ENCODE results near the gene NAPA.

- no peak for TF ChIP-seq CTCF (IDR thresholded peaks at IDR 0.05)
- TF ChIP-seq POLR2A (IDR thresholded peaks at IDR 0.05), result no peak
Measured at GRCh38 chr19:47483200-47483599, 31.7 kb downstream of the NAPA start.
